ENCODE data around the gene OR6C2.

DNA sequence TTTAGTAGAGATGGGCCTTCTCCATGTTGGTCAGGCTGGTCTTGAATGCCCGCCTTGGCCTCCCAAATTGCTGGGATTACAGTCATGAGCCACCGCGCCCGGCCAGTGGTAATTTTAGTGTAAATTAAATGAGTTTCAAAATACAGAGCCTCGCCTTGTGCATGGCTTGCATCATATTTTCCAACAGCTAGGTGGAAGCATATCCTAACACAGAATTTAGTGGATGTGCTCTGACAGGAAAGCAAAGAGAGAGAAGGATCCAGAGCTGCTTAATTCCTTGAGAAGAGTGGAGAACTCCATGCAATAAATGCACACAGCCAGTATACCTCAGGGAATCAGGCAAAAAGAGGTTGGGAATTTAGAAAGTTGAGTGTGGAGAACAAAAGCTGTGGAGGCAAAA is 2.5 kb downstream of the OR6C2 start:
- TF ChIP-seq CTCF (IDR thresholded peaks at IDR 0.05) (no peak), POLR2A (IDR thresholded peaks at IDR 0.05) (no peak)

All from tibial nerve (tissue), 3 donors.